Body of pancreas (tissue), 4 donors: Measurements from ENCODE around the gene INTS13.

Experiments
- POLR2A ChIP-seq, 3 donors: fragments of 450-650 bp; IDR thresholded peaks; one replicate each; pipeline ENCODE4 v1.6.1; 2016; ENCODE audit warnings: antibody characterized with exemption in 3 of 3, mild to moderate bottlenecking in 2 of 3
- TF ChIP-seq, protein P1 (sequence below), 7 experiments: fragments of 450-650 bp in 4 of 7; fragments of 200-600 bp in 3 of 7; sonication (generic) in 3 of 7; IDR thresholded peaks; one replicate each; pipeline ENCODE4 v1.5.1; 2016 to 2019; ENCODE audit warnings: antibody characterized with exemption in 7 of 7

DNA sequence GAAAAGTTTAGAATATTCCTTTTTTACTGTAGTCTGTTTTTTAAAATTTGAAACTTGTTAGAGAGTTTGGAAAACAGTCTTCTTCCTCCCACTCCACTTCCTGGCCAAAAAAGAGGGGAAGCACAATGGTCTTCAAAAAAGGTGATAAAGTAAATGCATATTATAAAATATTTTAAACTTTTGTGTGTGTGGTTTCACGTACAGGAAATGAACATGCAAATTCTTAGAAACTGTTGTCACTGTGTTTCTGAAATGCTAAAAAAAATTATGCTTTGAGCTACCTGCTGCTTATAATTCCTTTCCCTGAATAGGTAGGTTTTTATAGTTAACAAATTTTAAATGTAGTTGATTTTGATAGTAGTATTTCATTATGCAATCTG lies 3.4 kb upstream of the INTS13 start:
- TF ChIP-seq, protein P1, sequence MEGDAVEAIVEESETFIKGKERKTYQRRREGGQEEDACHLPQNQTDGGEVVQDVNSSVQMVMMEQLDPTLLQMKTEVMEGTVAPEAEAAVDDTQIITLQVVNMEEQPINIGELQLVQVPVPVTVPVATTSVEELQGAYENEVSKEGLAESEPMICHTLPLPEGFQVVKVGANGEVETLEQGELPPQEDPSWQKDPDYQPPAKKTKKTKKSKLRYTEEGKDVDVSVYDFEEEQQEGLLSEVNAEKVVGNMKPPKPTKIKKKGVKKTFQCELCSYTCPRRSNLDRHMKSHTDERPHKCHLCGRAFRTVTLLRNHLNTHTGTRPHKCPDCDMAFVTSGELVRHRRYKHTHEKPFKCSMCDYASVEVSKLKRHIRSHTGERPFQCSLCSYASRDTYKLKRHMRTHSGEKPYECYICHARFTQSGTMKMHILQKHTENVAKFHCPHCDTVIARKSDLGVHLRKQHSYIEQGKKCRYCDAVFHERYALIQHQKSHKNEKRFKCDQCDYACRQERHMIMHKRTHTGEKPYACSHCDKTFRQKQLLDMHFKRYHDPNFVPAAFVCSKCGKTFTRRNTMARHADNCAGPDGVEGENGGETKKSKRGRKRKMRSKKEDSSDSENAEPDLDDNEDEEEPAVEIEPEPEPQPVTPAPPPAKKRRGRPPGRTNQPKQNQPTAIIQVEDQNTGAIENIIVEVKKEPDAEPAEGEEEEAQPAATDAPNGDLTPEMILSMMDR (IDR thresholded peaks at IDR 0.05): no peak
- TF ChIP-seq POLR2A (IDR thresholded peaks at IDR 0.05): no peak
